Measurements from ENCODE around the gene SLC16A1. TPM values are rescaled to one million over a fixed set of nuclear protein-coding genes. Genes with fewer than 3 reads are reported as not detected.

The SLC16A1 gene
- total and polyA plus RNA-seq, 2 experiments from 2014 or later, result 231 to 593 TPM

- TF ChIP-seq, protein P1, sequence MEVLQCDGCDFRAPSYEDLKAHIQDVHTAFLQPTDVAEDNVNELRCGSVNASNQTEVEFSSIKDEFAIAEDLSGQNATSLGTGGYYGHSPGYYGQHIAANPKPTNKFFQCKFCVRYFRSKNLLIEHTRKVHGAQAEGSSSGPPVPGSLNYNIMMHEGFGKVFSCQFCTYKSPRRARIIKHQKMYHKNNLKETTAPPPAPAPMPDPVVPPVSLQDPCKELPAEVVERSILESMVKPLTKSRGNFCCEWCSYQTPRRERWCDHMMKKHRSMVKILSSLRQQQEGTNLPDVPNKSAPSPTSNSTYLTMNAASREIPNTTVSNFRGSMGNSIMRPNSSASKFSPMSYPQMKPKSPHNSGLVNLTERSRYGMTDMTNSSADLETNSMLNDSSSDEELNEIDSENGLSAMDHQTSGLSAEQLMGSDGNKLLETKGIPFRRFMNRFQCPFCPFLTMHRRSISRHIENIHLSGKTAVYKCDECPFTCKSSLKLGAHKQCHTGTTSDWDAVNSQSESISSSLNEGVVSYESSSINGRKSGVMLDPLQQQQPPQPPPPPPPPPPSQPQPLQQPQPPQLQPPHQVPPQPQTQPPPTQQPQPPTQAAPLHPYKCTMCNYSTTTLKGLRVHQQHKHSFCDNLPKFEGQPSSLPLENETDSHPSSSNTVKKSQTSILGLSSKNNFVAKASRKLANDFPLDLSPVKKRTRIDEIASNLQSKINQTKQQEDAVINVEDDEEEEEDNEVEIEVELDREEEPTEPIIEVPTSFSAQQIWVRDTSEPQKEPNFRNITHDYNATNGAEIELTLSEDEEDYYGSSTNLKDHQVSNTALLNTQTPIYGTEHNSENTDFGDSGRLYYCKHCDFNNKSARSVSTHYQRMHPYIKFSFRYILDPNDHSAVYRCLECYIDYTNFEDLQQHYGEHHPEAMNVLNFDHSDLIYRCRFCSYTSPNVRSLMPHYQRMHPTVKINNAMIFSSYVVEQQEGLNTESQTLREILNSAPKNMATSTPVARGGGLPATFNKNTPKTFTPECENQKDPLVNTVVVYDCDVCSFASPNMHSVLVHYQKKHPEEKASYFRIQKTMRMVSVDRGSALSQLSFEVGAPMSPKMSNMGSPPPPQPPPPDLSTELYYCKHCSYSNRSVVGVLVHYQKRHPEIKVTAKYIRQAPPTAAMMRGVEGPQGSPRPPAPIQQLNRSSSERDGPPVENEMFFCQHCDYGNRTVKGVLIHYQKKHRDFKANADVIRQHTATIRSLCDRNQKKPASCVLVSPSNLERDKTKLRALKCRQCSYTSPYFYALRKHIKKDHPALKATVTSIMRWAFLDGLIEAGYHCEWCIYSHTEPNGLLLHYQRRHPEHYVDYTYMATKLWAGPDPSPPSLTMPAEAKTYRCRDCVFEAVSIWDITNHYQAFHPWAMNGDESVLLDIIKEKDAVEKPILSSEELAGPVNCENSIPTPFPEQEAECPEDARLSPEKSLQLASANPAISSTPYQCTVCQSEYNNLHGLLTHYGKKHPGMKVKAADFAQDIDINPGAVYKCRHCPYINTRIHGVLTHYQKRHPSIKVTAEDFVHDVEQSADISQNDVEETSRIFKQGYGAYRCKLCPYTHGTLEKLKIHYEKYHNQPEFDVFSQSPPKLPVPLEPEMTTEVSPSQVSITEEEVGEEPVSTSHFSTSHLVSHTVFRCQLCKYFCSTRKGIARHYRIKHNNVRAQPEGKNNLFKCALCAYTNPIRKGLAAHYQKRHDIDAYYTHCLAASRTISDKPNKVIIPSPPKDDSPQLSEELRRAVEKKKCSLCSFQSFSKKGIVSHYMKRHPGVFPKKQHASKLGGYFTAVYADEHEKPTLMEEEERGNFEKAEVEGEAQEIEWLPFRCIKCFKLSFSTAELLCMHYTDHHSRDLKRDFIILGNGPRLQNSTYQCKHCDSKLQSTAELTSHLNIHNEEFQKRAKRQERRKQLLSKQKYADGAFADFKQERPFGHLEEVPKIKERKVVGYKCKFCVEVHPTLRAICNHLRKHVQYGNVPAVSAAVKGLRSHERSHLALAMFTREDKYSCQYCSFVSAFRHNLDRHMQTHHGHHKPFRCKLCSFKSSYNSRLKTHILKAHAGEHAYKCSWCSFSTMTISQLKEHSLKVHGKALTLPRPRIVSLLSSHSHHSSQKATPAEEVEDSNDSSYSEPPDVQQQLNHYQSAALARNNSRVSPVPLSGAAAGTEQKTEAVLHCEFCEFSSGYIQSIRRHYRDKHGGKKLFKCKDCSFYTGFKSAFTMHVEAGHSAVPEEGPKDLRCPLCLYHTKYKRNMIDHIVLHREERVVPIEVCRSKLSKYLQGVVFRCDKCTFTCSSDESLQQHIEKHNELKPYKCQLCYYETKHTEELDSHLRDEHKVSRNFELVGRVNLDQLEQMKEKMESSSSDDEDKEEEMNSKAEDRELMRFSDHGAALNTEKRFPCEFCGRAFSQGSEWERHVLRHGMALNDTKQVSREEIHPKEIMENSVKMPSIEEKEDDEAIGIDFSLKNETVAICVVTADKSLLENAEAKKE (CRISPR knock-in tag; IDR thresholded peaks at IDR 0.05), result no peak
- TF ChIP-seq ZNF114 (CRISPR knock-in tag; IDR thresholded peaks at IDR 0.05), result no peak
Observed at GRCh38 chr1:112882271-112882744, 73.7 kb downstream of the SLC16A1 start (continued).

DNA sequence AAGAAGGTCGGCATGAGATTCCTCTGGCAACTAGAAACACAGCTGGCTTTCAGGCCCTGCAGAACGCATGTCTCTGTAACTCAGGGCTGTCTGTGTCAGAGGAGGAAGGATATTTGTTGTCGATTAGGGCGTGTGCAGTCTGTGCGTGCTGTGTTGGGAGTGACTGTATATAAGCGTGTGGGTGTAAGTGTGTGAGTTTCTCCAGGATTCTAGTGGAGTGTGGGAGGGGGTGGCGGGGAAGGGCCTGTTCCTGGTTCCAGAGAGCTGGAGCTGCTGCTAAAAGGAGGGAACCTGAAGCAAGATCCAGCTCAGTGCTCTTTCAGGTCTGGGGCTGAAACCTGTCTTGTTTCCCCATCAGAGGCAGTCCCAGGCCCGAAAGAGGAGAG is 74.3 kb downstream of the SLC16A1 start:
- no peaks in the 10 kb centered on the region for H3K27me3 ChIP-seq (ENCODE audit: insufficient read depth)
- H3K27ac ChIP-seq (ENCODE audit: low read depth), result peak overlapping the region; percentile 55; the same call in 1 of the 2 replicates
- Mint-ChIP-seq H3K4me3 (no peak overlapping the region), H3K27ac (peak overlapping the region; percentile 28; the same call in 1 of the 2 replicates), H3K9me3 (no peaks in the 10 kb centered on the region), H3K36me3 (ENCODE audit: low read depth) (no peaks in the 10 kb centered on the region), H3K27me3 (ENCODE audit: insufficient read depth, low read depth, poor library complexity) (peaks cover 2% of the 10 kb centered on the region), H3K4me1 (peaks cover 29% of the 10 kb centered on the region)
- no peaks in the 10 kb centered on the region for H3K9me2 ChIP-seq (ENCODE audit: insufficient read depth)
- no peaks in the 10 kb centered on the region for H3K36me3 ChIP-seq (ENCODE audit: insufficient read depth)
- H2AFZ ChIP-seq, result peak overlapping the region; percentile 3; the same call in 1 of the 2 replicates
- H4K20me1 ChIP-seq (replicated peaks; ENCODE audit: insufficient read depth), result no peaks in the 10 kb centered on the region
- peaks cover 8% of the 10 kb centered on the region for H3K4me1 ChIP-seq (ENCODE audit: insufficient read depth)
- 0 out of 2 replicates have a peak, but pooled peaks cover 7% of the 10 kb centered on the region for H3F3A ChIP-seq (replicated peaks; ENCODE audit: low read depth)
- no peak overlapping the region for H3K4me3 ChIP-seq
- no peaks in the 10 kb centered on the region for H3K79me2 ChIP-seq (replicated peaks; ENCODE audit: insufficient read depth)
- H3K4me2 ChIP-seq, result no peak overlapping the region
- DNase-seq (ENCODE audit: low spot score) (no peak), ATAC-seq (no peak)
- TF ChIP-seq, protein P2, sequence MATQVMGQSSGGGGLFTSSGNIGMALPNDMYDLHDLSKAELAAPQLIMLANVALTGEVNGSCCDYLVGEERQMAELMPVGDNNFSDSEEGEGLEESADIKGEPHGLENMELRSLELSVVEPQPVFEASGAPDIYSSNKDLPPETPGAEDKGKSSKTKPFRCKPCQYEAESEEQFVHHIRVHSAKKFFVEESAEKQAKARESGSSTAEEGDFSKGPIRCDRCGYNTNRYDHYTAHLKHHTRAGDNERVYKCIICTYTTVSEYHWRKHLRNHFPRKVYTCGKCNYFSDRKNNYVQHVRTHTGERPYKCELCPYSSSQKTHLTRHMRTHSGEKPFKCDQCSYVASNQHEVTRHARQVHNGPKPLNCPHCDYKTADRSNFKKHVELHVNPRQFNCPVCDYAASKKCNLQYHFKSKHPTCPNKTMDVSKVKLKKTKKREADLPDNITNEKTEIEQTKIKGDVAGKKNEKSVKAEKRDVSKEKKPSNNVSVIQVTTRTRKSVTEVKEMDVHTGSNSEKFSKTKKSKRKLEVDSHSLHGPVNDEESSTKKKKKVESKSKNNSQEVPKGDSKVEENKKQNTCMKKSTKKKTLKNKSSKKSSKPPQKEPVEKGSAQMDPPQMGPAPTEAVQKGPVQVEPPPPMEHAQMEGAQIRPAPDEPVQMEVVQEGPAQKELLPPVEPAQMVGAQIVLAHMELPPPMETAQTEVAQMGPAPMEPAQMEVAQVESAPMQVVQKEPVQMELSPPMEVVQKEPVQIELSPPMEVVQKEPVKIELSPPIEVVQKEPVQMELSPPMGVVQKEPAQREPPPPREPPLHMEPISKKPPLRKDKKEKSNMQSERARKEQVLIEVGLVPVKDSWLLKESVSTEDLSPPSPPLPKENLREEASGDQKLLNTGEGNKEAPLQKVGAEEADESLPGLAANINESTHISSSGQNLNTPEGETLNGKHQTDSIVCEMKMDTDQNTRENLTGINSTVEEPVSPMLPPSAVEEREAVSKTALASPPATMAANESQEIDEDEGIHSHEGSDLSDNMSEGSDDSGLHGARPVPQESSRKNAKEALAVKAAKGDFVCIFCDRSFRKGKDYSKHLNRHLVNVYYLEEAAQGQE (IDR thresholded peaks at IDR 0.05; ENCODE audit: unreplicated experiment), result no peak
- TF ChIP-seq, protein P1 (CRISPR knock-in tag; IDR thresholded peaks at IDR 0.05), result no peak
- TF ChIP-seq JUNB (IDR thresholded peaks at IDR 0.05; ENCODE audit: unreplicated experiment) (no peak), EZH2phosphoT487 (IDR thresholded peaks at IDR 0.05; ENCODE audit: unreplicated experiment) (no peak), POLR2AphosphoS5 (IDR thresholded peaks at IDR 0.05; ENCODE audit: low read depth) (no peak)

Measured in GM23338 (cell line).